GM18505 (cell line): ENCODE measurements around the gene INPP5A.

Experiments
- ATAC-seq: cut with Tn5 transposase; IDR thresholded peaks from one replicate; pipeline ENCODE4 v1.9.1; 2021; ENCODE audit not compliant: unreplicated experiment
- POLR2A ChIP-seq: IDR thresholded peaks from 4 replicates; pipeline ENCODE4 v1.6.1; 2011; ENCODE audit warnings: borderline replicate concordance; ENCODE audit not compliant: insufficient read depth, insufficient read length; ENCODE audit errors: extremely low read depth

The INPP5A gene

GRCh38 chr10:132645630-132646442 lies 108.2 kb downstream of the INPP5A start:
- no peak for TF ChIP-seq POLR2A
- ATAC-seq, result no peak

- no peak for ATAC-seq
- TF ChIP-seq POLR2A, result no peak
These were observed 109.0 kb downstream of the INPP5A start for GRCh38 chr10:132646443-132647097.

GRCh38 chr10:132647424-132647823 lies 109.8 kb downstream of the INPP5A start:
- ATAC-seq, result no peak
- TF ChIP-seq POLR2A, result no peak

GRCh38 chr10:132648072-132648850 lies 110.7 kb downstream of the INPP5A start:
- no peak for ATAC-seq
- TF ChIP-seq POLR2A, result no peak

GRCh38 chr10:132648851-132649528 lies 111.4 kb downstream of the INPP5A start:
- no peak for ATAC-seq
- TF ChIP-seq POLR2A, result no peak

GRCh38 chr10:132649651-132650360 lies 112.2 kb downstream of the INPP5A start:
- no peak for ATAC-seq
- TF ChIP-seq POLR2A, result no peak

GRCh38 chr10:132650611-132651250 lies 113.1 kb downstream of the INPP5A start:
- no peak for TF ChIP-seq POLR2A
- ATAC-seq, result no peak

- ATAC-seq, result no peak
- TF ChIP-seq POLR2A, result no peak
These were observed 114.0 kb downstream of the INPP5A start for GRCh38 chr10:132651511-132652029.

GRCh38 chr10:132652446-132652845 lies 114.9 kb downstream of the INPP5A start:
- ATAC-seq, result no peak
- no peak for TF ChIP-seq POLR2A

GRCh38 chr10:132652936-132653590 lies 115.5 kb downstream of the INPP5A start:
- TF ChIP-seq POLR2A, result no peak
- ATAC-seq, result no peak

GRCh38 chr10:132653721-132654120 lies 116.1 kb downstream of the INPP5A start:
- no peak for TF ChIP-seq POLR2A
- no peak for ATAC-seq
